DND-41 (cell line): ENCODE results near the gene SYNC.

Experiments used
- ATAC-seq: fragments of 200-7000 bp; cut with Tn5 transposase; 3 replicates; pipeline ENCODE4 v1.9.1; 2021; ENCODE audit warnings: low read depth; ENCODE audit not compliant: insufficient read depth
- DNase-seq: peaks from one replicate; pipeline ENCODE4 v3.0.0-alpha.2; 2020
- H2AFZ ChIP-seq: 2 replicates; pipeline ENCODE4 v1.6.0; 2012; ENCODE audit warnings: low read depth, low read length
- H3K27ac ChIP-seq: 2 replicates; pipeline ENCODE4 v1.5.1; 2012; ENCODE audit warnings: low read length, inconsistent platforms
- H3K27me3 ChIP-seq: fragments of 200-600 bp; sonication (generic); 2 replicates; pipeline ENCODE4 v1.6.0; 2012; ENCODE audit warnings: low read length, mild to moderate bottlenecking, inconsistent platforms; ENCODE audit not compliant: insufficient read depth, poor library complexity
- H3K36me3 ChIP-seq: 2 replicates; pipeline ENCODE4 v1.5.1; 2012; ENCODE audit warnings: low read length, inconsistent platforms; ENCODE audit not compliant: insufficient read depth
- H3K4me1 ChIP-seq: 2 replicates; pipeline ENCODE4 v1.5.1; 2012; ENCODE audit warnings: mild to moderate bottlenecking, low read length; ENCODE audit not compliant: insufficient read depth
- H3K4me2 ChIP-seq: 2 replicates; pipeline ENCODE4 v1.6.0; 2012; ENCODE audit warnings: mild to moderate bottlenecking, moderate library complexity, low read length, inconsistent platforms; ENCODE audit not compliant: insufficient read depth
- H3K4me3 ChIP-seq, 2 experiments: fragments of 200-600 bp in 1 of 2; shearing (Covaris generic) in 1 of 2; 2 replicates each; pipeline ENCODE4 v1.5.1; 2012 to 2016; ENCODE audit warnings: inconsistent platforms in 2 of 2, low read length in 2 of 2, mild to moderate bottlenecking in 2 of 2, low read depth in 1 of 2, moderate library complexity in 1 of 2
- H3K79me2 ChIP-seq: 2 replicates; pipeline ENCODE4 v1.6.0; 2012; ENCODE audit warnings: low read length, inconsistent platforms; ENCODE audit not compliant: insufficient read depth
- H3K9ac ChIP-seq: 2 replicates; pipeline ENCODE4 v1.6.0; 2012; ENCODE audit warnings: low read depth, mild to moderate bottlenecking, inconsistent platforms, low read length, moderate library complexity
- H3K9me3 ChIP-seq: 2 replicates; pipeline ENCODE4 v1.5.1; 2012; ENCODE audit warnings: low read length, moderate library complexity, mild to moderate bottlenecking, inconsistent platforms; ENCODE audit not compliant: insufficient read depth, severe bottlenecking
- H4K20me1 ChIP-seq: 2 replicates; pipeline ENCODE4 v1.6.0; 2012; ENCODE audit warnings: low read length; ENCODE audit not compliant: insufficient read depth
- EZH2 ChIP-seq: IDR thresholded peaks from 3 replicates; pipeline ENCODE4 v1.6.1; 2012; ENCODE audit warnings: borderline replicate concordance, low read depth, mild to moderate bottlenecking, moderate library complexity, low read length, inconsistent platforms; ENCODE audit not compliant: severe bottlenecking
- TF ChIP-seq, protein P1 (sequence below): IDR thresholded peaks from 2 replicates; pipeline ENCODE4 v1.5.1; 2012; ENCODE audit warnings: borderline replicate concordance, low read length, moderate library complexity, mild to moderate bottlenecking; ENCODE audit not compliant: poor library complexity, severe bottlenecking; ENCODE audit errors: extremely low read depth

Gene SYNC

DNA sequence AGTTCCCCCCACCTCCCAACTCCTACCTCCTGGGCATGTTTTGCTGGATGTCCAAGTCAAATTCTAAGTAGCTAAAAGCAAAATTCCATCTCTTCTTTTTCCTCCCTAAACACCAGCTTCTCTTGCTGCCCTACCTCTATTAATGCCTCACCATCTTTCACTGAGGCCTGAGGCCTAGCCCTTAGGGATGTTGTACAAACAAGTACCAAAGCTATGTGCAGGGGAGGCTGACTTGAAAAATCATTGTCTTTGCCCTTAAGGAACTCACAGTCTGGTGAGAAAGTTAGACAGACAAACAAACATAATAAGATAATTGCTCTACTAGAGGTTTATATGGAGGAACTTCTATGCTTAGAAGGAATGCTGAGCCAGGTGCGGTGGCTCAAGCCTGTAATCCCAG, 25.3 kb upstream of the SYNC start:
- TF ChIP-seq, protein P1, sequence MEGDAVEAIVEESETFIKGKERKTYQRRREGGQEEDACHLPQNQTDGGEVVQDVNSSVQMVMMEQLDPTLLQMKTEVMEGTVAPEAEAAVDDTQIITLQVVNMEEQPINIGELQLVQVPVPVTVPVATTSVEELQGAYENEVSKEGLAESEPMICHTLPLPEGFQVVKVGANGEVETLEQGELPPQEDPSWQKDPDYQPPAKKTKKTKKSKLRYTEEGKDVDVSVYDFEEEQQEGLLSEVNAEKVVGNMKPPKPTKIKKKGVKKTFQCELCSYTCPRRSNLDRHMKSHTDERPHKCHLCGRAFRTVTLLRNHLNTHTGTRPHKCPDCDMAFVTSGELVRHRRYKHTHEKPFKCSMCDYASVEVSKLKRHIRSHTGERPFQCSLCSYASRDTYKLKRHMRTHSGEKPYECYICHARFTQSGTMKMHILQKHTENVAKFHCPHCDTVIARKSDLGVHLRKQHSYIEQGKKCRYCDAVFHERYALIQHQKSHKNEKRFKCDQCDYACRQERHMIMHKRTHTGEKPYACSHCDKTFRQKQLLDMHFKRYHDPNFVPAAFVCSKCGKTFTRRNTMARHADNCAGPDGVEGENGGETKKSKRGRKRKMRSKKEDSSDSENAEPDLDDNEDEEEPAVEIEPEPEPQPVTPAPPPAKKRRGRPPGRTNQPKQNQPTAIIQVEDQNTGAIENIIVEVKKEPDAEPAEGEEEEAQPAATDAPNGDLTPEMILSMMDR = no peak
- TF ChIP-seq EZH2 = no peak
- DNase-seq = no peak
- Histone ChIP-seq H3K4me3 (no peak overlapping the region), H4K20me1 (no peaks in the 10 kb centered on the region), H3K4me1 (peaks cover 15% of the 10 kb centered on the region), H3K79me2 (no peaks in the 10 kb centered on the region), H3K36me3 (no peaks in the 10 kb centered on the region), H3K4me2 (no peak overlapping the region), H2AFZ (no peak overlapping the region), H3K9ac (no peak overlapping the region), H3K27me3 (no peaks in the 10 kb centered on the region), H3K9me3 (no peaks in the 10 kb centered on the region), H3K27ac (no peak overlapping the region)
- no peak for ATAC-seq

DNA sequence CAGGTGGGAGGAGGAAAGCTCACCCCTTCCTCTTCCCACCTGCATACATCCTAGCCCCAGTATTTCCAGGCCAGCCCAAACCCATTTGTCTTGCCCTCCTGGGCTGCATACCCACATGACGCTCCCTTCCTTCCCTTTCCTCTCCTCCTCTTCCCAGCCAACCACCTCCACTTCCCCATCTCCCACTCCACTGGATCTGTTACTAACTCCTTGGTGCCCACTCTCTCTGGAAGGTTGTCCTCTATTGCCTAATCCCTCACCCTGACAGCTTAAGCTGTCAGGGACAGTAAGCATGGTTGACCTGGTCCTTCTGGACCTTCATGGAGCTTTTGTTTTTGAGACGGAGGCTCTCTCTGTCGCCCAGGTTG, 23.0 kb upstream of the SYNC start:
- H3K27me3 ChIP-seq = no peaks in the 10 kb centered on the region
- no peaks in the 10 kb centered on the region for H3K9me3 ChIP-seq
- H3K27ac ChIP-seq = no peak overlapping the region
- H4K20me1 ChIP-seq = no peaks in the 10 kb centered on the region
- DNase-seq = no peak
- H3K4me1 ChIP-seq = peaks cover 13% of the 10 kb centered on the region
- no peaks in the 10 kb centered on the region for H3K79me2 ChIP-seq
- no peak overlapping the region for H3K4me3 ChIP-seq
- H3K36me3 ChIP-seq = no peaks in the 10 kb centered on the region
- no peak overlapping the region for H2AFZ ChIP-seq
- no peak overlapping the region for H3K4me2 ChIP-seq
- no peak overlapping the region for H3K9ac ChIP-seq
- TF ChIP-seq EZH2 = no peak
- TF ChIP-seq, protein P1 = no peak
- ATAC-seq = no peak

DNA sequence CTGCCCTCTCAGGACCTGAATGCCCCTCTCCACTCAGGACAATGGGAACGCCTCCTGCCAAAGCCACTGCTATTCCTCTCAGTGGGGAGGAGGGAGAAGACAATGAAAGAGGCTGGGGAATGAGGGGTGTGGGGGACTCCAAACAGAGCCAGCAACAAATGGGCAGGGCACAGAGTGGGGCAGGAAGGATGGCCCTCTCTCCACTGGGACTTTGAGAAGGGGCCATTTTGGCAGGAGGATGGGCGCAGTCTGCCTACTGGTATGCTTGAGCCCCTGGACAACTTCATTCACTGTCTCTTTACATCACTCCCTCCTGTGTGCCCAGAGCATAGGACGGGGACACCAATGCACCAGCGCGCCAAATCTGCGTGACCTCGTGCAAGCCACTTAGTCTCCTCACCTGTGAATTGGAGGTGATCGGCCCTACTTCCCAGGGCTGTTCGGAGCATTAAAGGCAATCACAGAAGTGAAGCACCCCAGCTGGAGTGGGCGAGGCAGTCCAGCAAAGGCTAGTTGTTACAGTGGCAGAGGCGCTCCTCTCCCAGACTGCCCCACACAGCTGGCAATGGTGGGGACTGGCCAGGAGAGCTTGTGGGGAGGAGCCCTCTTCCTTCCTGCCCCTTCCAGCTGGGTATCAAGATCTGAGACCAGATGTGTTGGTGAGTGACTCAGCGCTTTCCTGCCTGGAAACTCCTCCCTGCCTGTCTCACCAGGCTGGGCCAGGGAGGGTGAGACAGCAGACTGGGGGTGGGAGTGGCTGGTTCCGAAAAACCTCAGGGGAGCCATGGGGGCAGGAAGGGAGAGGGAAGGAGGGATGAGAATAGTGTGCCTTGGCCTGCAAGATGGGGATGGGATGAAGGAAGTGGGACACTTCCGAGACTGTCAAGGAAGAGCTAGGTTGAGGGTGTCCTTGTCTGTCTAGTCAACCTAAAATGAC, 22.4 kb upstream of the SYNC start:
- Histone ChIP-seq H3K4me1 (peaks cover 13% of the 10 kb centered on the region), H3K36me3 (no peaks in the 10 kb centered on the region), H3K4me3 (no peak overlapping the region), H3K79me2 (no peaks in the 10 kb centered on the region), H3K9me3 (no peaks in the 10 kb centered on the region), H3K9ac (no peak overlapping the region), H3K27ac (no peak overlapping the region), H3K27me3 (no peaks in the 10 kb centered on the region), H4K20me1 (no peaks in the 10 kb centered on the region), H2AFZ (no peak overlapping the region), H3K4me2 (no peak overlapping the region)
- TF ChIP-seq, protein P1 = no peak
- DNase-seq (peak; percentile 78), ATAC-seq (peak; percentile 97)
